ENCODE measurements around the gene VWA8.

VWA8 gene

DNA sequence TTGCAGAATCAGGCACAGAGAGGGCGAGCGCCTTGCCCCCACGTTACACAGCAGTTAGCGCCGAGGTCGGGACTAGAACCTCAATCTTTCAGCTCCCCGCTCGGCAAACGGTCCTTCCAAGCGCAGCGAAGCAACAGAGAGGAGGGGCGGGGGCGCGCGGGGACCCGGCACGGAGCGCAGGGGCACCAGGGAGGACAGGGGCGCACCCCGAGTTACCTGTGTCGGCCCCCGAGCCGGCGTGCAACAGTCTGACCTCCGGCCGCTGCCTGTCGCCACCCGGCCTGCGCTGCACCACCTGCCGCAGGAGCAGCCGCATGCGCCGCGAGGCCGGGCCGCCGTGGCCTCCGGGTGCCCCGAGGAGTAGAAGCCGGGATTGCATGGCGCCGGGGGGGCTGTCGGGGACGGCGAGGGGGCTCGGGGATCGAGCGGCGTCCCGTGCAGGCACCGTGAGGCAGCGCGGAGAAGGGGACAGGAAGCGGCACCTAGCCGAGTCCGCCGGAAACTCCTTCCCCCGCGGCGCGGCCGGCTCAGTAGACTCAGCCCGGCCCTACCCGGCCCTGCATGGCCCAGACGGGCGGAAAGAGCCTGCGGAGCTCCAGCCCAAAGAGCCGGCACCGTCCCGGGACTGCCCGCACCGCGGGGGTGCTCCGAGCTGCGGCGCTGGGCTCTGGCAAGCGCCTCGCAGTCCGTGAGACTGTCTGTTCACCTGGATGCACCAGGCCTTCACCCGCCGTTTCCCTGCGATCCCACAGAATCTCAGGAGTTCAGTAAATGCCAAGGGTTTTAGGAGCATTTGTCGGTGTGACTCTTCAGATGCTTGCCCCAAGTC lies at the start of gene VWA8:
TSS of gene VWA8 (minus strand) at position 473 of the 829 bp plus-strand sequence. CDS start at position 379, 94 bp downstream.
- DNase-seq = peak in 13 of 14 donors; percentile 35 to 73 (median 59)

DNA sequence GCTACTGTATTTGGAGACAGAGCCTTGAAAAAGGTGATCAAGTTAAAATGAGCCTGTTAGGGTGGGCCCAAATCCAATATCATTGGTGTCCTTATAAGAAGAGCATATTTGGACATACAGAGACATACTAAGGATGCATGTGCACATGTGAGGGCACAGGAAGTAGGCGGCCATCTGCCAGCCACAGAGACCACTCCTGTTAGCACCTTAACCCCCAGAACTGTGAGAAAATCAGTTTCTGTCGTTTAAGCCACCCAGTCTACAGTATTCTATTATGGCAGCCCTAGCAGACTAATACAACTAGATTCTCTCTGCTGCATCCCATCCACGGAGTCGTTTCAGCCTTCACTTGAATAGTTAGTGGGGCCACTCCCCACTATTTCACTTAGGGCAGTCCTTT lies 48.1 kb upstream of the VWA8 start:
- DNase-seq = no peak

- no peak for DNase-seq
These were observed 46.9 kb upstream of the VWA8 start for GRCh38 chr13:42007844-42008243.

DNA sequence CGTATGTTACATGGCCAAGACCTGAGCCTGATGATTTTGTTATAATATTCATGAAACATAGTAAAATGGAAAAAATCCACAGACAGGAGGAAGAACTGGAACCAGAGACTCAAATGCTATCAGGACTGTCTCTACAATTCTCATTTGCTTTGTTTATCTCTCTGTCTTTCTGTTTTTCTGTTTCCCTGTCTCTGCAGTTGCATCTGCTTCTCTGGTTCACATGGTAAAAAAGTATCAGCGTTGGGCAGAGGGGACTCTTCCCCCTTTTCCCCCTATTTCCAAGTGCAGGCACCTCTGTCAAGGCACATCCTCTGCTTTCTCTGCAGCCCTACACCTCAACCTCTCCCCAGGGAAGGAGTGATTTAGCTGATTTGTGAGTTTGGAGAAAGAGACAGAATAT lies 41.2 kb upstream of the VWA8 start:
- no peak for DNase-seq

- DNase-seq = no peak
These were observed 40.7 kb upstream of the VWA8 start for GRCh38 chr13:42001580-42001979.

DNA sequence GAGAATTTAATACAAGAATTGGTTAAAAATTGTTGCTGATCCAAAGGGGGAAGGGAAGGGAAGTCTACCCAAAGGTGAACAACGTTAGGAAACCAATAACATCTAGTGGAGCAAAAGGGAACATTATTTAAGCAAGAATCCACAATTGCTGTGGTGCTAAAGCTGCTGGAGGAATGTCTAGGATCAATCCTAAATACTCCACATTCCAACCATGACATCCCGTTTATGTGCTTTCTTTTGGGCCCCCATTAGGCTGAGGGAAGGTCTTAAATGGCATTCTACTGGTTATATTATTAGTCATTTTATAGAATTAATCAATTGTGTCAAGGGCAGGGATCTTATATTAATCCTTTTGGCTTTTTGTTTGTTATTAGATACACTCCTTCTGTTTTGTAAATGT lies 39.9 kb upstream of the VWA8 start:
- DNase-seq = no peak

GRCh38 chr13:41997396-41997795 lies 36.5 kb upstream of the VWA8 start:
- DNase-seq = no peak

GRCh38 chr13:41995946-41996345 lies 35.0 kb upstream of the VWA8 start:
- DNase-seq = no peak

GRCh38 chr13:41995336-41995735 lies 34.4 kb upstream of the VWA8 start:
- no peak for DNase-seq

DNA sequence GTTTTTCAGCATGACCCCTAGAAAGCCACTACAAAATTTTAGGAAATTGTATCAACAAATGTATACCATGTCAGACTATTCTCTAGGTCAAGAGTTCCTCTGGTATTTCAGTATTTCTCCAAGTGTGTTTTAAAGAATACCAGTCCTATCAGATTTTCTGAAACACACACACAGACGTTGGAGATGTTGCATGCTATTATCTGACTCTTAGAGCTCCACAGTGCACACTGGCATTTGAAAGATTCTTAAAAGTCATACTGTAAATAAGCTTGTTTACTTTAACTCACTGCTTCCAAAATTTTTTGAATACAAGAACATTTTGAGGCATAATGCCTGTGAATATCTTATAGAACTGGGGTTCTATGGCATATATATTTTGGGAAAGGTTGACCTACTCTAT lies 33.8 kb upstream of the VWA8 start:
- no peak for DNase-seq

- no peak for DNase-seq
These were observed 31.0 kb upstream of the VWA8 start for GRCh38 chr13:41991936-41992335.

DNA sequence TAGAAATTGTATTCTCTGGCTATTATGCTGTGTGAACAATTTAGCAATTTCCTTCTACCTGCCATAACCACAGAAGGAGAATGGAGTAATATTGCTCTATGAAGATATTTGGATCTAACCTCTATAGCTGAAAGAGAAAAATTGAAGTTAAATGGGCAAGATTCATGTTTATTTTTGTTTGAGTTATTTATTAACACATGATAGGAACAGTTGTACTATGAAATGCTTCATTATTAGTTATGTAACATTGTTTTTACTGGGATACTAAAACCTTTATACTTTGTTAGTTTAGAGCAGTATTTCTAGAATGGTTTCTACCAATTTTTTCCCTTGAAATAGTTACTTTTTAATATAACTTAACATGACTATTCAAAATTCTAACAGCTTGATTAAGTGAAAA lies 27.3 kb upstream of the VWA8 start:
- DNase-seq = no peak

DNA sequence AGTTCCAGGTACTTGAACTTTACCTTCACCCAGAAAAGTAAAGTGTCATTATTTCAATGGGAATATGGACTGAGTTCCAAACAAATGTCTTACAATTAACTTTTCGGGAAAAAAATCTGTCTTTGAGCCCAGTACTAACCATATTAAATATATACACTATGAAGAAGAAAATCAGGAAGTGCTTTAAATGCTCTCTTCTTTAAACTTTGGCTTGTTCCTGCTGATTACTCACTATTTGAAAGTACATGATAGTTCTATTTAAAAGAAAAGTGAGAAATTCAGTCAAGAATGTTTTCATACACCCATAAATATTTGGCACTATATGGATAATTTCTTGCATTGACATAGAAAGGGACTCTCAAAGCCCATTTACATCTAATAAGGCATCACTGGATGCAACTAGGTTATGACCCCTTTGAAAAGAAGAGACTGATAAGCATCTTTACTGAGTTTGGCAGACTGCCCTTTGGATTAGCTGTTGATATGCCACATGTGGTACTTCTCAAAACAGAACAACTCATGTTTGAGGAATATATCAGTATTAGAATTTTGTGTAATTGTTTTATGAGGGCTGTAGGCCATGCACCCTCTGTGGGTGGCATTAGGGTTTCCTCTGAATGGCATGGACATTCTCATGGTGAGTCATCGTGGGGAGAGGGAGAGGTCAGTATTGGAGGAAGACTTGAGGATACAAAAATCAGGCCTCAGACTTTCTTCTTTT lies 25.0 kb upstream of the VWA8 start:
- DNase-seq = no peak

GRCh38 chr13:41981951-41982715 lies 21.2 kb upstream of the VWA8 start:
- no peak for DNase-seq

DNA sequence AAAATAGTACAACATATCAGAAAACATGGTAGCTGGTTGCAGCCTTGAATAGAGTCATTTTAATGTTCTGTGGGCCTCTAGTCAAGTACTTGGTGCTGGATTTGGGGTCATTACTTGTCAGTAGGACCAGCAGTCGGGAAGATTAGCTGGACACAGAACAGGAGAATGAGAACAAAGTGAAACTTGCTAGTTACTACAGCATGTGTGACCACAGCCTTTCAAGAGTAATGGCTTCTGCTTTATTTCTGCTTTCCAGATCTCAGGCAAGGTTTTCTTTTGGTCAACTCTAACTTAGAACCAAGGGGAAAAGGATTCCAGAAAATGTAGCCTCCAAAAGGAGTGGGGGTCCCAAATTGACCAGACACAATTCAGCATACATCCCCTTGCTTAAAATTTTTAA lies 17.1 kb upstream of the VWA8 start:
- DNase-seq = no peak

- no peak for DNase-seq
These were observed 15.6 kb upstream of the VWA8 start for GRCh38 chr13:41976476-41976875.

GRCh38 chr13:41974262-41974900 lies 13.5 kb upstream of the VWA8 start:
- no peak for DNase-seq

DNA sequence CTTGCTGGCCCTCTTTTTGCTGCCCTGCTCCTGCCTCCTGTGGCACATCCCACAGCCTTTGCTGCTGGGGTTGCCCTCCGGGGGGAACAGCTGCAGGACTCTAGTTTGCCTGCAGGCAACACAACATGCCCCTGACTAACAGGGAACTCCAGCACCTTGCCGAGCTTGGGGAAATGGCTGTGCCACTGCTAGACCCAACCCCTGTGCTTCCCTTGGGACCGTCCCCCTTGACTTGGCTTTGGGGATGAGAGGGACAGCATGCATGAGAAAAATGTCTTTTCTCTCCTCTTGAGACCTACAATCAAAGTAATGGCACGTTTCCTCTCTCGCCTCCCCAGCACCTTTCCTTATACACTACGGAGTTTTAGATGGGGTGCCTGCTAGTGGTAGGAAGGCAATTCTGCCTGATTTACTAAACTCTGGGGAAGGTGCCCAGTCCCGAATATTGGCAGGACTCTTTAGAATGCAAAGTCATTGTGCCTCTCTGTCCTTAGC lies 12.4 kb upstream of the VWA8 start:
- peak in 3 of 14 donors; percentile 0 to 7 (median 2) for DNase-seq

- DNase-seq = no peak
These were observed 10.9 kb upstream of the VWA8 start for GRCh38 chr13:41971848-41972247.

DNA sequence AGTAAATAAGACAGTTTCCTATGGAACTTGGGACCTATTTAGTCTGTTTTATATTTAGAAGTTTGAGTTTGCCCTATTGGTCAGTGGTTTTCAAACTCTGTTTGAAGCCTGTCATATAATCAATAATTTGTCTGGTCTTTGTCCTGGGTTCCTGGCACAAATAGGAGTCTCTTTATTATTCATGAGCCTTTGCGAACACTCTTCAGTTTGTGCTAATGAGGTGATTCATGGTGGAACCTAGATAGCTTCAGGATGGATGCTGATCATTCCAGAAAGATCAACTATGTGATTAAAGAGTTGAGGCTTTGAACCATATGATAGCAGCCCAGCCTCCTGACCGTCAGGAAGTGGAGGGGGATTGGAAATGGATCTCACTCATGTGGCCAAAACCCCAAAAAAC lies 10.0 kb upstream of the VWA8 start:
- no peak for DNase-seq

- DNase-seq = no peak
These were observed 9.1 kb upstream of the VWA8 start for GRCh38 chr13:41970022-41970421.

- no peak for DNase-seq
These were observed 8.2 kb upstream of the VWA8 start for GRCh38 chr13:41969072-41969471.

DNA sequence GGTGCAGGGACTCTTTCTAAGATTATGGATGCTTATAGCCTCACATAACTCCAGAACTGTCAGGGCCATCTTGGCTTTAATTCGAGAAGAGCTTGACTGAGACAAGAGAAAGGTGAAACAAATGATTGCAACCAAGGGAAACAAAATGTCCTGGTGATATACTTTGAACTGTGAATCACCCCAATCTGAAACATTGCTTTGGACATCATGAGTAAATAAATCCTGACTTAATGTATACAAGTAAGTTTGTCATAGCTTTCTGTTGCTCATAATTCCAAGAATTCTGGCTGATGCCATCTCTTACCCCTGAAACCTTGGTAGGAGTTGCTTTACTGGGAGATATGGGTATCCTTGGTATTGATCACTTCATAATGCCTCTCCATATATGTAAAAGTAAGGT lies 5.8 kb upstream of the VWA8 start:
- no peak for DNase-seq
